Measurements from ENCODE around the gene CYGB.

CYGB gene

DNA sequence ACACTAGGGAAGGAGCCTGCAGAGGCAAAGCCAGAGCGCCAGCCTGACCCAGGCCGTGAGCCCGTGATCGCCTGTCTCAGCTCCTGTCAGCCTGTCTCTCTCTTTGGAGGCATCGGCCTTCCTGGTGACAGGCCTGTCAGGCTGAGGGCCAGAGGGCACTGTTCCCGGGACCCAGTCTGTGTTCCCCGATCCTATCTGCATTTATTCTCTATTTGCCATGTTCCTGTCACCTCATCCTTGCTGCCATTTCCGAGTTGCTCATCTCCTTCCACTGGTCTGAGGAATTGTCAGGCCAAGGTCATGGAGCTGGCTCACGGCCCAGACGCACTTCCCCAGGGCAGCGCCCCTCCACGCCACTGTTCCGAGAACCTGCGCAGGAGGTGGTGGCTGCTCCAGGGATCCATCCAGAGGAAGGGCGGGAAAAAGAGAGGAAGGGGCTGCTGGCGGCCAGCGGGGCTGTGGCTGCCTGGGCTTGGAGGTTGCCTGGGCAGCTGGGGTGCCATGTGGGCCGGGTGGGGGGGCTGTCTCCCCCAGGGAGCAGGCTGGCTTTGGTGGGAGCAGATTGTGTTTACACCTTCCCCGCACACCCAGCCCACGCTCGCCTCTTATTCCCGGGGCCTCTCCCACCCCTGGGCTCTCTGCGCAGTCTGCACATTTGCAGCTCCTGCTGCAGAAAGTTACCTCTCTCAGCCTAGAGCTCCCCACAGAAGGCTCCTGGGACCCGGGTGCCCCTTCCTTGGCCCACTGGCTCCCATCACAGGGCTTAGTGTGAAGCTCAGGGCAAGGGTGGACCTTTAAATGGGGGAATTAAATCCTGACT lies 7.2 kb upstream of the CYGB start:
- Histone ChIP-seq H3K27ac (ENCODE audit: low read length) (no peak overlapping the region), H3K27me3 (ENCODE audit: insufficient read depth, low read length, poor library complexity) (no peaks in the 10 kb centered on the region), H3K4me3 (ENCODE audit: low read depth in 1 of 2, low read length in 2 of 2) (no peak overlapping the region), H3K79me2 (ENCODE audit: insufficient read depth, low read length) (no peaks in the 10 kb centered on the region), H3K36me3 (ENCODE audit: insufficient read depth, low read length) (no peaks in the 10 kb centered on the region), H4K20me1 (ENCODE audit: insufficient read depth, low read length) (no peaks in the 10 kb centered on the region), H3K4me1 (ENCODE audit: insufficient read depth, low read length) (peaks cover 11% of the 10 kb centered on the region), H2AFZ (ENCODE audit: low read depth, low read length) (no peak overlapping the region), H3K4me2 (ENCODE audit: insufficient read depth, low read length) (no peak overlapping the region), H3K9me3 (ENCODE audit: insufficient read depth, low read length, severe bottlenecking) (no peaks in the 10 kb centered on the region), H3K9ac (ENCODE audit: low read depth, low read length) (no peak overlapping the region)
- no peak for ATAC-seq (ENCODE audit: insufficient read depth, low read depth)
- DNase-seq = no peak
- TF ChIP-seq CTCF (IDR thresholded peaks at IDR 0.05; ENCODE audit: borderline replicate concordance, extremely low read depth, low read length, poor library complexity, severe bottlenecking) = no peak
- TF ChIP-seq EZH2 (IDR thresholded peaks at IDR 0.05; ENCODE audit: borderline replicate concordance, low read depth, low read length, severe bottlenecking) = no peak

DNA sequence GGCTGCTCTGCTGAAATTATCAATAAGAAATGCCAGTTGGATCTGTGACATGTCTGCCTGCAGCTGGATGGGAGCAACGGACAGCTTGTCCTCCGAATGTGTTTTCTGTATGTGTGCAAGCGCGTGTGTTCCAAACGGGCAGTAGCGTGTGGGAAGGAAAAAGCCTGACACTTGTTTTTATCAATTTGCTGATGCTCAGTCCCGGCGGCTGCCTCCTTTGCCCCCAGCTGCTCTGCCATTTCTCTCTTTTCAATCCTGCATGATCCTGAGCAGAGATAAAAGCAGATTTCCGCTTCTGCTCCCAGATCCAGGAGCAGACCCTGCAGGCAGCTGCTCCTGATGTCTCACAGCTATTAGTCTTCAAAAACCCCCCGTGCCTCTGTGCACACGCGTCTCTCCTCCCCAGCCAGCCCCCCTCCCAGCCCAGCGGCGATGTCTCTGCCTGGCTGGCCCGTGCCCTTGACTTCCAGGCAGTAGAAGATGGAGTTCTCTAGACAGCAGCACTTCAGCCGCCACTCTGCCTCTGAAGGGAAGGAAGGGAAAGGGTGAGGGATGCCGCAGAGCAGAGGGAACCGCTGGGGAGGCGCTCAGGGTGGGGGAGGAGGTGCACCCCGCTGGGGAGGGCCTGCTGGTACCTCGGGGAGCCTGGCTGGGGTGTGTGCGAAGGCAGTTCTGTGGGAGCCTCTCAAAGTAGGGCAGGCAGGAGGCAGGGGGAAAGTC lies 6.5 kb upstream of the CYGB start:
- Histone ChIP-seq H3K4me1 (ENCODE audit: insufficient read depth, low read length) (peaks cover 11% of the 10 kb centered on the region), H3K36me3 (ENCODE audit: insufficient read depth, low read length) (no peaks in the 10 kb centered on the region), H4K20me1 (ENCODE audit: insufficient read depth, low read length) (no peaks in the 10 kb centered on the region), H3K9me3 (ENCODE audit: insufficient read depth, low read length, severe bottlenecking) (no peaks in the 10 kb centered on the region), H2AFZ (ENCODE audit: low read depth, low read length) (no peak overlapping the region), H3K4me3 (ENCODE audit: low read depth in 1 of 2, low read length in 2 of 2) (no peak overlapping the region), H3K27me3 (ENCODE audit: insufficient read depth, low read length, poor library complexity) (no peaks in the 10 kb centered on the region), H3K9ac (ENCODE audit: low read depth, low read length) (no peak overlapping the region), H3K27ac (ENCODE audit: low read length) (no peak overlapping the region), H3K79me2 (ENCODE audit: insufficient read depth, low read length) (no peaks in the 10 kb centered on the region), H3K4me2 (ENCODE audit: insufficient read depth, low read length) (no peak overlapping the region)
- TF ChIP-seq EZH2 (IDR thresholded peaks at IDR 0.05; ENCODE audit: borderline replicate concordance, low read depth, low read length, severe bottlenecking) (no peak), CTCF (IDR thresholded peaks at IDR 0.05; ENCODE audit: borderline replicate concordance, extremely low read depth, low read length, poor library complexity, severe bottlenecking) (no peak)
- ATAC-seq (ENCODE audit: insufficient read depth, low read depth) = no peak
- DNase-seq = no peak

- Histone ChIP-seq H3K9me3 (ENCODE audit: insufficient read depth, low read length, severe bottlenecking) (no peaks in the 10 kb centered on the region), H2AFZ (ENCODE audit: low read depth, low read length) (no peak overlapping the region), H3K9ac (ENCODE audit: low read depth, low read length) (no peak overlapping the region), H3K79me2 (ENCODE audit: insufficient read depth, low read length) (no peaks in the 10 kb centered on the region), H3K27ac (ENCODE audit: low read length) (no peak overlapping the region), H3K36me3 (ENCODE audit: insufficient read depth, low read length) (no peaks in the 10 kb centered on the region), H4K20me1 (ENCODE audit: insufficient read depth, low read length) (no peaks in the 10 kb centered on the region), H3K4me3 (ENCODE audit: low read depth in 1 of 2, low read length in 2 of 2) (no peak overlapping the region), H3K4me2 (ENCODE audit: insufficient read depth, low read length) (no peak overlapping the region), H3K27me3 (ENCODE audit: insufficient read depth, low read length, poor library complexity) (no peaks in the 10 kb centered on the region), H3K4me1 (ENCODE audit: insufficient read depth, low read length) (peaks cover 11% of the 10 kb centered on the region)
- TF ChIP-seq CTCF (IDR thresholded peaks at IDR 0.05; ENCODE audit: borderline replicate concordance, extremely low read depth, low read length, poor library complexity, severe bottlenecking) (no peak), EZH2 (IDR thresholded peaks at IDR 0.05; ENCODE audit: borderline replicate concordance, low read depth, low read length, severe bottlenecking) (no peak)
- DNase-seq (no peak), ATAC-seq (ENCODE audit: insufficient read depth, low read depth) (no peak)
These were observed 5.9 kb upstream of the CYGB start for GRCh38 chr17:76543482-76543825.

All from DND-41 (cell line).